D721Med (cell line): ENCODE measurements around the gene SH3BP2.

ENCODE experiments used
- DNase-seq: peaks from one replicate; pipeline ENCODE4 v3.0.0; 2011; ENCODE audit warnings: low spot score; ENCODE audit not compliant: insufficient read length
- FAIRE-seq: peaks from 2 replicates; lab custom pipeline; 2011; peaks lifted over from hg19 to GRCh38; lab: Jason Lieb, UNC
- TF ChIP-seq, protein P1 (sequence below): IDR thresholded peaks from 2 replicates; pipeline ENCODE4 v1.5.1; 2012; ENCODE audit warnings: mild to moderate bottlenecking, control low read depth; ENCODE audit not compliant: insufficient read depth; ENCODE audit errors: missing control alignments

The SH3BP2 gene

DNA sequence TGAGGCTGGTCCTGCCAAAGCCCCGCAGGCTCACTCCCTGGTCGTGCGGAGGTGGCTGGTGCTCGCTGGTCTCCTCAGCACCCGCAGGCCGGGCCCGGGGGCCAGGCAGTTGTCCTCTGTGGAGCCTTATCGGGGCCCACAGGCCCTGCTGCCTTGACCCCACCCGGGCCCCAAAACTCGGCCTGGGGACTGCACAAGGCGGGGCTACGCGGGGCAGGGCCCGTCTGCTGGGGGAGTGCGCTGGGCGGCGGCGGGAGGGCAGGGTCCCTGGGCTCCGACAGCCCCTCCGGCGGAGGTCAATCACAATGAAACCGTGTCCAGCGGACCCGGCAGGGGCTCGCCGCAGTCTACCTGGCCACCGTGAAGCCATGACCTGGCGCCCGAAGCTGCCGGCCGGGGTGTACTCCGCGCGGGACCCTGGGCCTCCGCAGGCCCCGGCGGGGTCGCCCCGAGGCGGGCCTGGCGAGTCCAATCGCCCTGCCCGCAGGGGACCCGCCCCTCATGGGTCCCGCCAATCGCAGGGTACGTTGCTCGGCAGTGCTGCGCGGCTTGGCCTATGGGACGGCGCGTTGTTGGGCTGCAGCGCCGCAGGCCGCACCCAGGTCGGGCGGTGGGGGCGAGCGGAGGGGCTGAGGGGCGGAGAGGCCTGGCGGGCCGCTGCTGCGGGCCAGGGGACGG is 50.5 kb downstream of the SH3BP2 start, which contains the start of gene ADD1:
Gene ADD1 (plus strand): TSS at position 582 of the 678 bp plus-strand sequence. CDS start 32,072 bp downstream, outside the sequence.
- TF ChIP-seq, protein P1, sequence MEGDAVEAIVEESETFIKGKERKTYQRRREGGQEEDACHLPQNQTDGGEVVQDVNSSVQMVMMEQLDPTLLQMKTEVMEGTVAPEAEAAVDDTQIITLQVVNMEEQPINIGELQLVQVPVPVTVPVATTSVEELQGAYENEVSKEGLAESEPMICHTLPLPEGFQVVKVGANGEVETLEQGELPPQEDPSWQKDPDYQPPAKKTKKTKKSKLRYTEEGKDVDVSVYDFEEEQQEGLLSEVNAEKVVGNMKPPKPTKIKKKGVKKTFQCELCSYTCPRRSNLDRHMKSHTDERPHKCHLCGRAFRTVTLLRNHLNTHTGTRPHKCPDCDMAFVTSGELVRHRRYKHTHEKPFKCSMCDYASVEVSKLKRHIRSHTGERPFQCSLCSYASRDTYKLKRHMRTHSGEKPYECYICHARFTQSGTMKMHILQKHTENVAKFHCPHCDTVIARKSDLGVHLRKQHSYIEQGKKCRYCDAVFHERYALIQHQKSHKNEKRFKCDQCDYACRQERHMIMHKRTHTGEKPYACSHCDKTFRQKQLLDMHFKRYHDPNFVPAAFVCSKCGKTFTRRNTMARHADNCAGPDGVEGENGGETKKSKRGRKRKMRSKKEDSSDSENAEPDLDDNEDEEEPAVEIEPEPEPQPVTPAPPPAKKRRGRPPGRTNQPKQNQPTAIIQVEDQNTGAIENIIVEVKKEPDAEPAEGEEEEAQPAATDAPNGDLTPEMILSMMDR, result no peak
- DNase-seq (peak; percentile 98), FAIRE-seq (no peak)

DNA sequence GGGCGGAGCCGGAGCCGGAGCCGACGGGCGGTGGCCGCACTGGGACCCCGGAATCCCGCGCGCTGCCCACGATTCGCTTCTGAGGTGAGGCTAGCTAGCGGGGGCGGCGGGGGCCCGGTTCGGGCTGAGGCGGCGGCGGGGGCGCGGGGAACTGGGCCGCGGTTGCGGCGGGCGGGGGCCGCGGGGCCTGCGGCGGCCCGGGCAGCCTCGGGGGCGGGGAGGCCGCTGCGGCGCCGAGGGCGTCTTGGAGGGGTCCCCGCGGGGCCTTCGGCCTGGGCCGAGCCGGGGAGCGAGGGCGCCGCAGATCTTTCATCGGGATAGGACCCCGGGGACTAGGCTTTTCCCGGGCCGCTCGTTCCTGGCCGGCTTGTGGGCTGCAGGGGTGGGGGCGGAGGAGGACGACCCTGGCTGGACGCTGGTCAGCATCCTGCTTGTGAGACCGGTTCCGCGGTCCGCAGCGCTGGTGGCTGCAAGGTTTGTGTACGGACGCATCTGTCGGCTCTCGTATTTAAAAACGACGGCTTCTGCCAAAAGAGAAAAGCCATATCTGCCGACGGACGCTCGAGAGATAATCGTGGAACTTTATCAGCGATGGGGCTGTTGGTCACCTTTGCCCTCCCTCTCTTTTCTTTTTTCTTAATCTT is 51.2 kb downstream of the SH3BP2 start:
- no peak for FAIRE-seq
- no peak for DNase-seq

DNA sequence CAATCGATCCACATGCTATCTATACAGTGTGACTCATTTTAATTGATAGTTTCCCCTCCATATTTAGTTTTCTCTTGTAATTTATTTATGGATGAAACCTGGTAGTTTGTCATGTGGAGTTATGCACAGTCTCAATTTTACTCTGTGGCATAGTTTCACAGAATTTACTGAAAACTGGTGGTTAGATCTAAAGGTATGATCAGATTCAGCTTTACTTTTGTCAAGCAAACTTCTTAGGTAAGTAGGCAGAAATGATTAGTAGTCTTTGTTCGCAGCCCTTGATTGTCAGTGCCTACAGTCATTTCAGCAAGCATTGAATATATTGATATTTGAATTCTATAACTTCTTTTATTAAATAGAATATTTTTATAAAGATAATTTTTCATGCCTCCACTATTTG is 53.3 kb downstream of the SH3BP2 start:
- FAIRE-seq, result no peak

More for the DNA sequence above, 51.2 kb downstream of the SH3BP2 start:
- TF ChIP-seq, protein P1, result no peak

DNA sequence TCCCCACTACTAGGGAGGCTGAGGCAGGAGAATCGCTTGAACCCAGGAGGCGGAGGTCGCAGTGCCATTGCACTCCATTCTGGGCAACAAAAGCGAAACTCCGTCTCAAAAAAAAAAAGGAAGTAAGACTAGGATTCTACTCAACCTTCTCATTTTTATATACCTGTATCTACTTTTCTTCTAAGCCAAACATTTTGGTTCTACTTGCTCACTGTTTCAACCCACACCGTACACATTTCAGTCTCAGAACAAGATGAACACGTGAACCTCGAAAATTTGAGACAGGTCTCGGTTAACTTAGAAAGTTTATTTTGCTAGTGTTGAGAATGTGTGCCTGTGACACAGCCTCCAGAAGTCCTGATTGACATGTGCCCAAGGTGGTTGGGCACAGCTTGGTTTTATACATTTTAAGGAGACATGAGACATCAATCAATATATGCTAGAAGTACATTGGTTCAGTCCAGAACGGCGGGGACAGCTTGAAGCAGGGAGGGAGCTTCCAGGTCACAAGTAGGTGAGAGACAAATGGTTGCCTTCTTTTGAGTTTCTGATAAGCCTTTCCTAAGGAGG is 54.5 kb downstream of the SH3BP2 start:
- DNase-seq, result no peak
- no peak for FAIRE-seq
- TF ChIP-seq, protein P1, result no peak

More for the DNA sequence above, 53.3 kb downstream of the SH3BP2 start:
- DNase-seq, result no peak
- TF ChIP-seq, protein P1, result no peak

DNA sequence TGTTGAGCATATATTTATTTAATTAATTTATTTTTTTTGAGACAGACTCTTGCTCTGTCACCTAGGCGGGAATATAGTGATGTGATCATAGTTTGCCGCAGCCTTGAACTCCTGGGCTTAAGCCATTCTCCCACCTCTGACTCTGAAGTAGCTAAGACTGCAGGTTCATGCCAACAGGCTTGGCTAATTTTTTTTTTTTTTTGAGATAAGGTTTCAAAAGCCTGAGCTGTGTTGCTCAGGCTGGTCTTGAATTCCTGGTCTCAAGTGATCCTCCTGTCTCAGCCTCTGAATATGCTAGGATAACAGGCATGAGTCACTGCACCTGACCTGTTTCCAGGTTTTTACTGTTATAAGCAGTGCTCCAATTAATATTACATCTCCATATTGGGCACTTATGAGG is 55.6 kb downstream of the SH3BP2 start:
- no peak for FAIRE-seq
- TF ChIP-seq, protein P1, result no peak

DNA sequence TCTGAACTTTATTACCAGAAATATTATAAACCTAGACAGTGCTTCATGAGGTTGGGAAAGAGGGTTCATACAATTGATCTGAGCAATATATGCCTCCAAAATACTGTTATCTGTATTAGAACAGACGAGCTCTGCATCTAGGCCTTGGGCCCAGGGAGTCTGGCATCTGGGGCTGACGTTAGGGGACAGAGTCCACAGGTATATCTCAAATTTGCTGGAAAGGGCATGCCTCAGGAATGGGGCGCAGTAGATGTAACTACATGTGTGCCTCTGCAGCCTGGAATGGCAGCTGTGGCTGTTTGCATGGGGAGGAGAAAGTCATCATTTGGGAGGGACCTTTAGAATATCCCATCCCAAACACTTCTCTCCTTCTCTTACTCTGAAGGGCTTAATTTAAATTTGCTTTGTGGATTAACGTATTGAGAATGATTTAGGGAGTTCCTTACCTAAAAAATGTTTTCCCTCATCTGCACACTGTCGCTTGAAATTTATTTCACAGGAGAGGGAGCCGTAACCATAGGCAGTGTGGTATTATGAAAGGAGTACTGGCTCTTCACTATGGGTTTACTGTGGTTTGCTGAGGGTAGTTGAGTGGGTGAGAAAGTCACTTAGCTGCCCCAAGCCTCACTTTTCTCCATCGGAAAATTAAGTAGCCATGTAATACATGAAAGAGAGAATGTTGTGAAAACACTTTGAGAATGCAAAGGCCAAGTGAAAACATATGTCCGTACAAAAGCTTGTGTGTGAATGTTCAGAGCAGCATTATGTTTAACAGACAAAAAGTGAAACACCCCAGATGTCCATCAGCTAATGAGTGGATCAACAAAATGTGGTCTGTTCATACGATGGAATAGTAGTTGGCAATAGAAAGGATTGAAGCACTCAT is 56.6 kb downstream of the SH3BP2 start:
- FAIRE-seq (no peak), DNase-seq (no peak)
- TF ChIP-seq, protein P1, result no peak

More for the DNA sequence above, 55.6 kb downstream of the SH3BP2 start:
- no peak for DNase-seq
